ENCODE measurements around the gene GABPB2.

GRCh38 chr1:151134991-151135390 is 64.4 kb downstream of the GABPB2 start:
- TF ChIP-seq CTCF (IDR thresholded peaks at IDR 0.05) (no peak), POLR2AphosphoS5 (IDR thresholded peaks at IDR 0.05) (no peak)

Data from gastroesophageal sphincter (tissue), 3 donors.